Esophagus mucosa (tissue), 1 donor: ENCODE measurements around the gene GPR141. TPM values are rescaled to one million over a fixed set of nuclear protein-coding genes. Genes with fewer than 3 reads are reported as not detected.
A peak's percentile ranks its signal among the peaks of the same experiment; 100 is the strongest.

Experiments used
- ATAC-seq: fragments of 200-7000 bp; cut with Tn5 transposase; one replicate; pipeline ENCODE4 v1.9.1; 2020
- total RNA-seq: library from RNA; stranded (reverse); gene quantifications from one replicate; pipeline ENCODE4 v1.2.4, GENCODE V29; 2023
- donor health status: DM: yes; HTN: yes; CAD: no.

The GPR141 gene
- total RNA-seq, 1 donor from 2014 or later = 0.60 TPM

- peak; percentile 36 for ATAC-seq
These were observed 49.3 kb downstream of the GPR141 start for GRCh38 chr7:37732888-37733287.

GRCh38 chr7:37735196-37735595, 51.6 kb downstream of the GPR141 start:
- ATAC-seq = no peak

- ATAC-seq = no peak
These were observed 54.8 kb downstream of the GPR141 start for GRCh38 chr7:37738321-37738720.

GRCh38 chr7:37740398-37740797, 56.8 kb downstream of the GPR141 start:
- ATAC-seq = no peak

- ATAC-seq = no peak
These were observed 58.2 kb downstream of the GPR141 start for GRCh38 chr7:37741776-37742175.

- ATAC-seq = no peak
These were observed 67.5 kb downstream of the GPR141 start for GRCh38 chr7:37751096-37751495.

- no peak for ATAC-seq
These were observed 70.0 kb downstream of the GPR141 start for GRCh38 chr7:37753398-37754050.

GRCh38 chr7:37756797-37757551, 73.4 kb downstream of the GPR141 start:
- no peak for ATAC-seq

- no peak for ATAC-seq
These were observed 74.0 kb downstream of the GPR141 start for GRCh38 chr7:37757563-37757962.

- no peak for ATAC-seq
These were observed 75.0 kb downstream of the GPR141 start for GRCh38 chr7:37758501-37759045.

- ATAC-seq = no peak
These were observed 76.0 kb downstream of the GPR141 start for GRCh38 chr7:37759526-37759925.

- ATAC-seq = no peak
These were observed 81.9 kb downstream of the GPR141 start for GRCh38 chr7:37765421-37765829.

GRCh38 chr7:37765872-37766525, 82.4 kb downstream of the GPR141 start:
- no peak for ATAC-seq

GRCh38 chr7:37768611-37769010, 85.0 kb downstream of the GPR141 start:
- ATAC-seq = no peak

GRCh38 chr7:37769291-37769690, 85.7 kb downstream of the GPR141 start:
- no peak for ATAC-seq

- no peak for ATAC-seq
These were observed 86.2 kb downstream of the GPR141 start for GRCh38 chr7:37769726-37770125.

- ATAC-seq = no peak
These were observed 87.3 kb downstream of the GPR141 start for GRCh38 chr7:37770838-37771237.

GRCh38 chr7:37771342-37771741, 87.8 kb downstream of the GPR141 start:
- no peak for ATAC-seq

GRCh38 chr7:37771801-37772200, 88.2 kb downstream of the GPR141 start:
- ATAC-seq = no peak

GRCh38 chr7:37775921-37776320, 92.4 kb downstream of the GPR141 start:
- no peak for ATAC-seq

- ATAC-seq = no peak
These were observed 97.6 kb downstream of the GPR141 start for GRCh38 chr7:37781156-37781555.

GRCh38 chr7:37782166-37782565, 98.6 kb downstream of the GPR141 start:
- no peak for ATAC-seq

- no peak for ATAC-seq
These were observed 100.4 kb downstream of the GPR141 start for GRCh38 chr7:37784015-37784414.
